ENCODE measurements around the gene BMF.
"Not testable (repeated sequence)": the region's sequence is repeated elsewhere in the genome, so short reads cannot be mapped to it uniquely, and the experiment has no call there.

The BMF gene

GRCh38 chr15:40136470-40137302 lies 28.0 kb upstream of the BMF start:
- Histone ChIP-seq H3K27me3 (ENCODE audit: insufficient read depth, low read depth) (no peaks in the 10 kb centered on the region), H3K27ac (no peak overlapping the region), H3K9ac (no peak overlapping the region), H4K20me1 (ENCODE audit: insufficient read depth) (no peaks in the 10 kb centered on the region), H2AFZ (ENCODE audit: low read depth) (no peak overlapping the region), H3K36me3 (ENCODE audit: insufficient read depth) (no peaks in the 10 kb centered on the region), H3K4me2 (no peak overlapping the region), H3K4me3 (IDR thresholded peaks at IDR 0.05; ENCODE audit: insufficient read depth, low read depth, low read length) (no peak overlapping the region), H3K4me1 (ENCODE audit: low read depth, poor library complexity, severe bottlenecking) (no peaks in the 10 kb centered on the region), H3K79me2 (ENCODE audit: insufficient read depth, low read depth) (no peaks in the 10 kb centered on the region)
- no peak for TF ChIP-seq CTCF (conservative IDR thresholded peaks at IDR 0.05; ENCODE audit: low read depth, low read length)

GRCh38 chr15:40135846-40136450 lies 27.3 kb upstream of the BMF start:
- not testable (repeated sequence) for H3K27ac ChIP-seq; H3K79me2 ChIP-seq (ENCODE audit: insufficient read depth, low read depth); H3K9ac ChIP-seq; H3K4me2 ChIP-seq; H3K36me3 ChIP-seq (ENCODE audit: insufficient read depth); H2AFZ ChIP-seq (ENCODE audit: low read depth); H3K4me1 ChIP-seq (ENCODE audit: low read depth, poor library complexity, severe bottlenecking); H3K4me3 ChIP-seq (IDR thresholded peaks at IDR 0.05; ENCODE audit: insufficient read depth, low read depth, low read length); H3K27me3 ChIP-seq (ENCODE audit: insufficient read depth, low read depth); H4K20me1 ChIP-seq (ENCODE audit: insufficient read depth)

- no peaks in the 10 kb centered on the region for H3K4me1 ChIP-seq (ENCODE audit: low read depth, poor library complexity, severe bottlenecking)
- no peak overlapping the region for H3K4me3 ChIP-seq (IDR thresholded peaks at IDR 0.05; ENCODE audit: insufficient read depth, low read depth, low read length)
- H4K20me1 ChIP-seq (ENCODE audit: insufficient read depth): no peaks in the 10 kb centered on the region
- H2AFZ ChIP-seq (ENCODE audit: low read depth): no peak overlapping the region
- no peak for TF ChIP-seq CTCF (conservative IDR thresholded peaks at IDR 0.05; ENCODE audit: low read depth, low read length)
- H3K27me3 ChIP-seq (ENCODE audit: insufficient read depth, low read depth): no peaks in the 10 kb centered on the region
- H3K4me2 ChIP-seq: no peak overlapping the region
- no peaks in the 10 kb centered on the region for H3K36me3 ChIP-seq (ENCODE audit: insufficient read depth)
- H3K27ac ChIP-seq: no peak overlapping the region
- H3K9ac ChIP-seq: no peak overlapping the region
- H3K79me2 ChIP-seq (ENCODE audit: insufficient read depth, low read depth): no peaks in the 10 kb centered on the region
Observed at GRCh38 chr15:40134885-40135284, 26.2 kb upstream of the BMF start.

GRCh38 chr15:40133544-40133943 lies 24.9 kb upstream of the BMF start:
- Histone ChIP-seq H2AFZ (ENCODE audit: low read depth) (no peak overlapping the region), H3K4me3 (IDR thresholded peaks at IDR 0.05; ENCODE audit: insufficient read depth, low read depth, low read length) (no peak overlapping the region), H3K9ac (no peak overlapping the region), H3K36me3 (ENCODE audit: insufficient read depth) (no peaks in the 10 kb centered on the region), H3K27ac (no peak overlapping the region), H3K79me2 (ENCODE audit: insufficient read depth, low read depth) (no peaks in the 10 kb centered on the region), H3K27me3 (ENCODE audit: insufficient read depth, low read depth) (no peaks in the 10 kb centered on the region), H3K4me2 (no peak overlapping the region), H4K20me1 (ENCODE audit: insufficient read depth) (no peaks in the 10 kb centered on the region), H3K4me1 (ENCODE audit: low read depth, poor library complexity, severe bottlenecking) (no peaks in the 10 kb centered on the region)
- no peak for TF ChIP-seq CTCF (conservative IDR thresholded peaks at IDR 0.05; ENCODE audit: low read depth, low read length)

Data from KMS-11 (cell line).